Measurements from ENCODE around the gene SENP1.

Gene SENP1

DNA sequence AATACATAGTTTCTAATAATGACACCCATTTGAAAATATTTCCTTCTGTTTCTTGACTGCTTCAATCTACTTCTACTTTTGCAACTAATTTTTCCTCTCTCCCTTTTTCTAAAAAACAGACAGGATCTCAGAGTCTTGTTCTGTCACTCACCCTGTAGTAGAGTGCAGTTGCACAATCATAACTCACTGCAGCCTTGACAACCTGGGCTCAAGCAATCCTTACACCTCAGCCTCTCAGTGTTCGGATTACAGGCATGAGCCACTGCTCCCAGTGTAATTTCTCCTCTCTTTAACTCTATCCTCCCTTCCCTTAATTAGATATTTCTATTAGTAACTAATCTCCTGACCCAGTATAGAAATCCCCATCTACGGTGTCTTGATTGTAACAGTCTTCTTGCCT is 45.4 kb downstream of the SENP1 start:
- Histone ChIP-seq H3K27me3 (ENCODE audit: control insufficient read depth, insufficient read depth, low read length) (no peaks in the 10 kb centered on the region), H3K4me1 (ENCODE audit: control insufficient read depth, insufficient read depth, low read length) (no peaks in the 10 kb centered on the region), H3K4me3 (ENCODE audit: low read depth, low read length) (no peak overlapping the region), H3K9ac (ENCODE audit: low read depth, low read length) (no peak overlapping the region), H3K9me3 (ENCODE audit: control insufficient read depth, insufficient read depth, low read length) (no peaks in the 10 kb centered on the region), H3K36me3 (ENCODE audit: control insufficient read depth, insufficient read depth, low read length) (peaks cover 7% of the 10 kb centered on the region)

DNA sequence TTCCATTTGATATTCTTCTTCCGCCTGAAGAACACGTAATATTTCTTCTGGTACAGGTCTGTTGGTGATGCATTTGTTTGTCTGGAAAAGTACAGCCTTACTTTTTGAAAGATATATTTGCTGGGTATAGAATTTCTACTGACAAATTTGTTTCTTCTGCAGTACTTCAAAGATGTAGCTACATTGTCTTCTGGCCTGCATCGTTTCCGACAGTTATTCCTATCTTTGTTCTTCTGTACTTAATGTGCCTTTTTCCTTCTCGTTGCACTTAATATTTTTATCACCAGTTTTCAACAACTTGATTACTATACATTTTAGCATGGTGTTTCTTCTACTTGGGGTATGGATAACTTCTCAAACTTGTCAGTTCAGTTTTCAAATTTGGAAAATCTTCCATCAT is 47.1 kb downstream of the SENP1 start:
- H3K36me3 ChIP-seq (ENCODE audit: control insufficient read depth, insufficient read depth, low read length) = peaks cover 5% of the 10 kb centered on the region

DNA sequence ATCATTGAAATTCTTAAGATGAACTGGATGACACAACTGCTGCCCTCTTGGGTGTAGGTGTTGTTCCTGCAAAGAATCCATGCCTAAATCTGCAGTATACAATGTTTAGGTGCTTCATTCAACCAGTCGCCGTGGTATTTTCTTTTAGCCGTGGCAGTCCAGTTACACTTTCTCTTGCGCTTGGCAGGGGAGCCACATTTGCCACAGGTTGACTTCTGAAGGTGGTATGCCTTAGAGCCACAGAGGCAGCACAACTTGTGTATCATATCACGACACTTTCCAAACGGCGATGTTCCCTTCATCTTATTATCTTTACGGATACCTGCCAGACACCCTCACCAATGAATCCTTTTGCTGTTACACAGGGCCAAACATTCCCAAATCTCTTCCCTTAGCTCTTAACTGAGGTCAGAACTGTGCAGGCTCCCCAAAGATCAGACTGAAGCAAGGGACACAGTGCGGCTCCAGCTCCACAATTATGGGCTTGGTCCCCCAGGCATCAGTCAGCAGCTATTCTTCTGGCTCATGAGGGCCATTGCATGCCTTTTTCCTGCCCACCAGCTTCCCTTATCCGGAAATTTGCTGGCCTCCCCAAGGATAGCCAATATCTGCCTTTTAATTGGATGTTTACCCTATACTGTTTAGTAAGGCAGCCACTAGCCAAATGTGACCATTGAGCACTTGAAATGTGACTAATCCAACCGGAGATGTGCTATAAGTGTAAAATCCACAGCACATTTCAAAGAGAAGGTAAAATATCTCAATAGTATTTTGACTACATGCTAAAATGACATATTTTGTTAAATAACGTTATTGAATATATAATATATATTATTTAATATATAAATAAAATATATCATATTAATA is 50.7 kb downstream of the SENP1 start:
- no peaks in the 10 kb centered on the region for H3K27me3 ChIP-seq (ENCODE audit: control insufficient read depth, insufficient read depth, low read length)
- no peaks in the 10 kb centered on the region for H3K36me3 ChIP-seq (ENCODE audit: control insufficient read depth, insufficient read depth, low read length)
- H3K4me1 ChIP-seq (ENCODE audit: control insufficient read depth, insufficient read depth, low read length) = no peaks in the 10 kb centered on the region
- H3K4me3 ChIP-seq (ENCODE audit: low read depth, low read length) = no peak overlapping the region
- H3K9ac ChIP-seq (ENCODE audit: low read depth, low read length) = no peak overlapping the region
- no peaks in the 10 kb centered on the region for H3K9me3 ChIP-seq (ENCODE audit: control insufficient read depth, insufficient read depth, low read length)

More for the DNA sequence above, 47.1 kb downstream of the SENP1 start:
- Histone ChIP-seq H3K4me1 (ENCODE audit: control insufficient read depth, insufficient read depth, low read length) (no peaks in the 10 kb centered on the region), H3K9me3 (ENCODE audit: control insufficient read depth, insufficient read depth, low read length) (no peaks in the 10 kb centered on the region), H3K27me3 (ENCODE audit: control insufficient read depth, insufficient read depth, low read length) (no peaks in the 10 kb centered on the region), H3K9ac (ENCODE audit: low read depth, low read length) (no peak overlapping the region), H3K4me3 (ENCODE audit: low read depth, low read length) (no peak overlapping the region)

DNA sequence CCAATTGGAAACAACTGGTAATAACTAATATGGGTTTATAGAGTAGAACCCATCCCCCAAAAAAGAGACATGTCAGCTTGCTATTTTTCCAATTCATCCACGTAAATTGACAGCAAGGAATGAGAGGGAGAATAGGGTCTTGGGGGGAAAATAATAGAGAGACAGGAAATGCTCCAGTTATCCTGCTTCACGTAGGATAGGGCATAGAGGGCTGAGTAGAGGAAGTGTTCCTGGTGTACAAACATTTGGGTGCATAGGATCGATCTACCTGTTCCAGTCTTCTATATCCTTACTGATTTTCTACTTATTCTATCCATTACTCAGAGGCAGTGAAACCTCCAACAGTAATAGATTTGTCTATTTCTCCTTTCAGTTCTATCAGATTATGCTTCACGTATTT is 52.0 kb downstream of the SENP1 start:
- Histone ChIP-seq H3K27me3 (ENCODE audit: control insufficient read depth, insufficient read depth, low read length) (no peaks in the 10 kb centered on the region), H3K36me3 (ENCODE audit: control insufficient read depth, insufficient read depth, low read length) (no peaks in the 10 kb centered on the region), H3K4me1 (ENCODE audit: control insufficient read depth, insufficient read depth, low read length) (no peaks in the 10 kb centered on the region), H3K9ac (ENCODE audit: low read depth, low read length) (no peak overlapping the region), H3K9me3 (ENCODE audit: control insufficient read depth, insufficient read depth, low read length) (no peaks in the 10 kb centered on the region), H3K4me3 (ENCODE audit: low read depth, low read length) (no peak overlapping the region)

DNA sequence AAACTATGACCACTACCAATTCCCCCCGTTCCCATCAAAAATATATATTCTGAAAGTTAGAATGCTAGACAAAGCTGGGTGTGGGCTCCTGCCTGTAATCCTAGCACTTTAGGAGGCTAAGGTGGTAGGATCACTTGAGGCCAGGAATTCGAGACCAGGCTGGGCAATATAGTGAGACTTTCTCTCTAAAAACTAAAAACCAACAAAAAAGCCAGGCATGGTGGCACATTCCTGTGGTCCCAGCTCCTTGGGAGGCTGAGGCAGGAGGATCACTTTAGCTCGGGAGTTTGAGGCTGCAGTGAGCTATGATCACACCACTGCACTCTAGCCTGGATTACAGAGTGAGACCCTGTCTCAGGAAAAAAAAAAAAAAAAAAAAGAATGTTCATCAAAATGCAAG is 52.8 kb downstream of the SENP1 start:
- Histone ChIP-seq H3K9ac (ENCODE audit: low read depth, low read length) (no peak overlapping the region), H3K4me1 (ENCODE audit: control insufficient read depth, insufficient read depth, low read length) (no peaks in the 10 kb centered on the region), H3K4me3 (ENCODE audit: low read depth, low read length) (no peak overlapping the region), H3K27me3 (ENCODE audit: control insufficient read depth, insufficient read depth, low read length) (no peaks in the 10 kb centered on the region), H3K36me3 (ENCODE audit: control insufficient read depth, insufficient read depth, low read length) (no peaks in the 10 kb centered on the region), H3K9me3 (ENCODE audit: control insufficient read depth, insufficient read depth, low read length) (no peaks in the 10 kb centered on the region)

DNA sequence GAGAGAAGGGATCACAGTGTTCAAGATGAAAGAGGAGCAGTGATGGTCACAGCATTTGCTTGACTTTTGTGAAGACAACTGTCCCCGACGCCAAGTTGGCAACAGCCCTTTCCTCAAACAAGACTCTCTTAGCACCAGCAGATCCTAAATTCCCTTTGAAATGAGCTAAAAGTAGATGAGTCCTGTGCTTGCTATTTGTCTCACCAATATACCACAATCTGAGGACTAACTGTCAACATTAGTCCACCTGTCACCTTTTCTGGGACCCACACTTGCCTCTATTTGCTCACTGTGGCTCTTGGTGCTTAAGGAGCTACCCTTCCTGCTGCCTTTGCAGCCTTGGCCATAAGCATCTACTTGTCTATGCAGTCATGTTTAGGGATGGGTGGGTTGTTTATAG is 54.2 kb downstream of the SENP1 start:
- H3K4me1 ChIP-seq (ENCODE audit: control insufficient read depth, insufficient read depth, low read length) = no peaks in the 10 kb centered on the region
- H3K4me3 ChIP-seq (ENCODE audit: low read depth, low read length) = no peak overlapping the region
- H3K27me3 ChIP-seq (ENCODE audit: control insufficient read depth, insufficient read depth, low read length) = no peaks in the 10 kb centered on the region
- H3K9ac ChIP-seq (ENCODE audit: low read depth, low read length) = no peak overlapping the region
- H3K36me3 ChIP-seq (ENCODE audit: control insufficient read depth, insufficient read depth, low read length) = no peaks in the 10 kb centered on the region
- H3K9me3 ChIP-seq (ENCODE audit: control insufficient read depth, insufficient read depth, low read length) = no peaks in the 10 kb centered on the region

DNA sequence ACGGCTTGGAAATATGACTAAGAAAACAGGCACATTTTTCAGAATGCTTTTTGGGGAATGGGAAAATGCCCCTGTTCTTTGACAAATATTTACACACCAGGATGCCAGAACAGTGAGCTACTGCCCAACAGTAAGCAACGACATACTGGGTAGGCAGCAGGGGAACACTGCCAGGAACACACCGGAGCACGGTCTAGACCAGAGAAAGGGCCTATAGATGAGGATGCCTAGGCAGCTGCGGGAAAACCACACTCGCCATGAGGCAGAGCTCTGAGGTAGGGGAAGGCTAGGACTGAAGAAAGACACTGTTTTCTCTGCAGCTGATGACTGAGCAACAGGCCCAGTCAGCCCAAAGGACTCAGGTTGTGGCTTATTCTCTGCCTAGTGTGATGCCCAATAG is 55.7 kb downstream of the SENP1 start:
- Histone ChIP-seq H3K9ac (ENCODE audit: low read depth, low read length) (no peak overlapping the region), H3K27me3 (ENCODE audit: control insufficient read depth, insufficient read depth, low read length) (no peaks in the 10 kb centered on the region), H3K4me3 (ENCODE audit: low read depth, low read length) (no peak overlapping the region), H3K36me3 (ENCODE audit: control insufficient read depth, insufficient read depth, low read length) (no peaks in the 10 kb centered on the region), H3K9me3 (ENCODE audit: control insufficient read depth, insufficient read depth, low read length) (no peaks in the 10 kb centered on the region), H3K4me1 (ENCODE audit: control insufficient read depth, insufficient read depth, low read length) (no peaks in the 10 kb centered on the region)

DNA sequence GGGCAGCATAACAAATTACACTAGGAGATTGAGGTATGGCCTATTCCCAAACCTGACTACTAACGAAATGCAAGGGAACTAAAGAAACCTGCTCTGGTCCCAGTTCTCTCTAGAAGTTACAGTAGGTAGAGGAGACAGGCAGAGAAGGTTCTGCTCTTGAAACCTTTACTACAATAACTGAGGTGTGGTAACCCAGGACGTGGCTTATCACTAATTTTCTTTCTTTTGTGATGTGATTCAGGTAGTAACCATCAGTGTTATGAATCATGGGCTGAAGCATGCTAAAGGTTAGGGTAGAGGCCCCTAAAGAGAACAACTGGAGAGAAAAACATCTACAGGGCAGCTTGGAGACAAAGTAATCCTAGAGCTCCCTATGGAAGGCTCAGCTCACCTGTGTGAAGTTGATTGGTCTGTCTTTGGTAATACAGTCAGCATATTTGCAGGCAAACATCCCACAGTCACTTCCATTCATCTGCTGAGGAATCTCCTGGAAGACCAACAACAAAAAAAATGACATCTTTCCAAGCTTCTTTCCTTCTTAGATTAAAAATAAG is 59.8 kb downstream of the SENP1 start:
- Histone ChIP-seq H3K9me3 (ENCODE audit: control insufficient read depth, insufficient read depth, low read length) (no peaks in the 10 kb centered on the region), H3K4me3 (ENCODE audit: low read depth, low read length) (no peak overlapping the region), H3K27me3 (ENCODE audit: control insufficient read depth, insufficient read depth, low read length) (no peaks in the 10 kb centered on the region), H3K36me3 (ENCODE audit: control insufficient read depth, insufficient read depth, low read length) (no peaks in the 10 kb centered on the region), H3K9ac (ENCODE audit: low read depth, low read length) (no peak overlapping the region), H3K4me1 (ENCODE audit: control insufficient read depth, insufficient read depth, low read length) (no peaks in the 10 kb centered on the region)

DNA sequence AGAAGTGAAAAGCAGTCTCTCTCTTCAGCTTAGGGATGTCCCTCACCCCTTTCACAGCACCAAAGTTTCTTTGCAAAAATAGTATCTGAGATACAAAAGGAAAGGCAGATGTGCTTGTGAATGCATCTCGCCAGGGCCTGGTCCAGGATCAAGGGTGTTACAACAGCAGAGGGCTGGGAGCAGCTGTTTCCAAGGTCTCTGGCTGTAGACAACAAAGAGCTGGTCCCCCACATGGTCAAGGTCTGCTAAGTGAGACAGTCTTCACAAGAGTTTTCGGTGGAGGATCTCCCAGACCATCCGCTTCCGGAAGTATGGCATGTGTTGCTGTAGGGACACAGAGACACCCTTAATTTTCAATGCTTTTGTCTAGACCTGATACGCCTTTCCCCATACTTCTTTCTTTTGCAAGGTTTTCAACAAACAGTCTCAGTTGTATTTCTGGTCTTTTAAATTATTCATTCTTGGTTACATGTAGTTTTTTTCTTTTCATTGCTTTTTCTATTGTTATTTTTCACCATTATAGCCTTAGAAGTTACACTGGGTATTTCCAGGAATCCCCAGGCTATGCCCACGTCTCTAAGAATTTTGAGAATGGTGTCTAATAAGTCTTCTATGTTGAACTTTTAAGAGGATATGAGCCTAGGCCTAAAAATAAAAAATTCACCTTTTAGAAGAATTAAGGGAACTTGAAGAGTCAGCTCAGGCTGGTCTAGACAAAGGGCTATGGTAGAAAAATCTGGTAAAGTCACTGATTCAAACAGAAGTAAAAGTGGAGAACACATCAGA is 60.6 kb downstream of the SENP1 start:
- no peaks in the 10 kb centered on the region for H3K9me3 ChIP-seq (ENCODE audit: control insufficient read depth, insufficient read depth, low read length)
- H3K27me3 ChIP-seq (ENCODE audit: control insufficient read depth, insufficient read depth, low read length) = no peaks in the 10 kb centered on the region
- H3K4me1 ChIP-seq (ENCODE audit: control insufficient read depth, insufficient read depth, low read length) = no peaks in the 10 kb centered on the region
- no peak overlapping the region for H3K4me3 ChIP-seq (ENCODE audit: low read depth, low read length)
- H3K9ac ChIP-seq (ENCODE audit: low read depth, low read length) = no peak overlapping the region
- no peaks in the 10 kb centered on the region for H3K36me3 ChIP-seq (ENCODE audit: control insufficient read depth, insufficient read depth, low read length)

DNA sequence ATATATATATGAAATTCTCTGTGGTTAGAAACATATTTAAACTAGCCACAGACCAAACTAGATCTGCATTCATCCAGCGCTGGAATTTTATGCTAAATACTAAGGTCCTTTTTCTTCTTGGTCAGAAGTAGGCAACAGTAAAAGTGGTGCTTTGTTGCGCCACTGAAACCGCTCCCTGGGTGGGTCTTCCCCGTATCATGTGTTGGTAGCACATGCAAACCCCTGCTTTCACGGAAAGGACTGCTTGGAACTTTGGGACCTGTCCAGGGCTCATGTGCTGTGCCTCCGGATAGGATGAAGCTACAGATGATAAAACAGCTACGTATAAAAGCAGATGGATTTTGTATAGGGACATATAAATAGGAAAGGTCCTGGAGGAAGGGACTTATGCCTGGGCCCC is 61.5 kb downstream of the SENP1 start:
- Histone ChIP-seq H3K4me3 (ENCODE audit: low read depth, low read length) (no peak overlapping the region), H3K9me3 (ENCODE audit: control insufficient read depth, insufficient read depth, low read length) (no peaks in the 10 kb centered on the region), H3K4me1 (ENCODE audit: control insufficient read depth, insufficient read depth, low read length) (no peaks in the 10 kb centered on the region), H3K9ac (ENCODE audit: low read depth, low read length) (no peak overlapping the region), H3K36me3 (ENCODE audit: control insufficient read depth, insufficient read depth, low read length) (no peaks in the 10 kb centered on the region), H3K27me3 (ENCODE audit: control insufficient read depth, insufficient read depth, low read length) (no peaks in the 10 kb centered on the region)

DNA sequence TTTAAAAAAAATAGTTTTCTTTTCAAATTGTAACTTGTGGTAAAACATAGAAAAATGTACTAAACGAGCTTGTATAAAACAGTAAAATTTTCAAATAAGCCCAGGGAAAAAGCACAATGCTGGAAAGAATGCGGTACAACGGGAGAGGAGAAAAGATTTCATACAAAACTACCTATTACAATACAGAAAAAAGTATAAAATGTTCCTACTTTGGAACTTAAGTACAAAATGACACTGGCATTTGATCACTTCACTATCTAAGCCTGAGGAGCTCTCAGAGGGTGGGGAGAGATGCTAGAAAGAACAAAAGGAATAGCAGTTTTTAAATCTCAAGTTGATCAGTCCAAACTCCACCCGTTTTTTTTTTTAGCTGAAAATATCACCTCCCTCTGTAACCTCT is 62.1 kb downstream of the SENP1 start:
- H3K36me3 ChIP-seq (ENCODE audit: control insufficient read depth, insufficient read depth, low read length) = no peaks in the 10 kb centered on the region
- no peaks in the 10 kb centered on the region for H3K4me1 ChIP-seq (ENCODE audit: control insufficient read depth, insufficient read depth, low read length)
- no peak overlapping the region for H3K4me3 ChIP-seq (ENCODE audit: low read depth, low read length)
- H3K27me3 ChIP-seq (ENCODE audit: control insufficient read depth, insufficient read depth, low read length) = peaks cover 3% of the 10 kb centered on the region
- H3K9me3 ChIP-seq (ENCODE audit: control insufficient read depth, insufficient read depth, low read length) = no peaks in the 10 kb centered on the region
- no peak overlapping the region for H3K9ac ChIP-seq (ENCODE audit: low read depth, low read length)

Data from iPS-15b (cell line).